PC-9 (cell line): ENCODE results near the gene EBF4.

ENCODE experiments used
- CTCF ChIP-seq: fragments of 200-600 bp; sonication (generic); conservative IDR thresholded peaks from 2 replicates; pipeline ENCODE4 v1.6.1; 2017; ENCODE audit warnings: mixed run types, antibody characterized with exemption, mild to moderate bottlenecking, moderate library complexity
- EZH2 ChIP-seq: fragments of 200-600 bp; sonication (generic); IDR thresholded peaks from 2 replicates; pipeline ENCODE4 v1.8.0; 2017; ENCODE audit warnings: antibody characterized with exemption, low read depth

- TF ChIP-seq CTCF (no peak), EZH2 (no peak)
Measured at GRCh38 chr20:2693286-2694007, 867 bp downstream of the EBF4 start.
